ENCODE data around the gene GMPR2. TPM values are rescaled to one million over a fixed set of nuclear protein-coding genes. Genes with fewer than 3 reads are reported as not detected.

The GMPR2 gene
- total and polyA plus RNA-seq, 2 of the 13 experiments (the other 11 are each of a cell fraction or from before 2014, with no cell fraction given): 210 to 273 TPM

- peak; percentile 96 for TF ChIP-seq ZNF142 (CRISPR knock-in tag; IDR thresholded peaks at IDR 0.05)
- TF ChIP-seq PHB2 (IDR thresholded peaks at IDR 0.05; ENCODE audit: partially characterized antibody): no peak
- no peak for TF ChIP-seq JARID2 (CRISPR knock-in tag; IDR thresholded peaks at IDR 0.05; ENCODE audit: insufficient replicate concordance)
- TF ChIP-seq FLYWCH1 (CRISPR knock-in tag; IDR thresholded peaks at IDR 0.05): peak; percentile 97
- TF ChIP-seq HMG20A (CRISPR knock-in tag; IDR thresholded peaks at IDR 0.05; ENCODE audit: borderline replicate concordance): no peak
- TF ChIP-seq ZNF329 (CRISPR knock-in tag; IDR thresholded peaks at IDR 0.05; ENCODE audit: low read depth): peak; percentile 94
- TF ChIP-seq HNRNPL (IDR thresholded peaks at IDR 0.05; ENCODE audit: low read depth, low read length): 0 out of 2 replicates have a peak, but pooled peaks have one; percentile 73
- no peak; the same call in 1 of the 2 replicates for TF ChIP-seq ZBTB3 (CRISPR knock-in tag; IDR thresholded peaks at IDR 0.05; ENCODE audit: borderline replicate concordance, low read depth)
- peak; percentile 92 for TF ChIP-seq ZNF768 (CRISPR knock-in tag; IDR thresholded peaks at IDR 0.05)
- peak; percentile 97 for TF ChIP-seq ZNF333 (CRISPR knock-in tag; IDR thresholded peaks at IDR 0.05; ENCODE audit: borderline replicate concordance)
- TF ChIP-seq ZNF749 (CRISPR knock-in tag; IDR thresholded peaks at IDR 0.05; ENCODE audit: borderline replicate concordance): peak; percentile 99
- 0 out of 2 replicates have a peak, but pooled peaks have one; percentile 97 for TF ChIP-seq ETS1 (CRISPR knock-in tag; IDR thresholded peaks at IDR 0.05)
- TF ChIP-seq GLI4 (CRISPR knock-in tag; IDR thresholded peaks at IDR 0.05; ENCODE audit: borderline replicate concordance): peak; percentile 97
- TF ChIP-seq ZNF788 (CRISPR knock-in tag; IDR thresholded peaks at IDR 0.05; ENCODE audit: borderline replicate concordance): peak; percentile 100
- no peak for TF ChIP-seq ZNF282 (IDR thresholded peaks at IDR 0.05; ENCODE audit: partially characterized antibody)
- TF ChIP-seq TAF1 (CRISPR knock-in tag; IDR thresholded peaks at IDR 0.05): peak; percentile 90
- TF ChIP-seq ZNF552 (CRISPR knock-in tag; IDR thresholded peaks at IDR 0.05; ENCODE audit: borderline replicate concordance): peak; percentile 98
- TF ChIP-seq MIER2 (CRISPR knock-in tag; IDR thresholded peaks at IDR 0.05): peak; percentile 91
- TF ChIP-seq HMGXB4 (CRISPR knock-in tag; IDR thresholded peaks at IDR 0.05; ENCODE audit: borderline replicate concordance in 1 of 2, low read depth in 1 of 2): peak; percentile 100
- TF ChIP-seq GFI1 (CRISPR knock-in tag; IDR thresholded peaks at IDR 0.05; ENCODE audit: borderline replicate concordance): peak; percentile 82; the same call in 1 of the 2 replicates
- TF ChIP-seq ZMYM2 (CRISPR knock-in tag; IDR thresholded peaks at IDR 0.05): peak; percentile 89
Measured at GRCh38 chr14:24271134-24271833, 38.6 kb downstream of the GMPR2 start, which contains the start of gene RABGGTA (continued).
